MCF 10A (cell line): ENCODE results near the gene OSTM1. TPM values are rescaled to one million over a fixed set of nuclear protein-coding genes. Genes with fewer than 3 reads are reported as not detected.

Experiments
- BruUV-seq: library from RNA; stranded (reverse); fragments of 400-500 nt; replicated peaks from 2 replicates; lab custom pipeline; 2021; lab: Mats Ljungman, UMichigan
- CTCF ChIA-PET: fragments of 300-600 bp; sonication (Branson Sonifier 250); formaldehyde crosslinking; extraction: SDS; loops from one replicate; lab custom pipeline; 2021; ENCODE audit warnings: antibody characterized with exemption, inconsistent platforms; lab: Yijun Ruan, JAX
- POLR2A ChIA-PET: fragments of 300-600, 350-650 bp; sonication (Branson Sonifier 250); formaldehyde crosslinking; extraction: SDS; loops from one replicate; lab custom pipeline; 2020; ENCODE audit warnings: antibody characterized with exemption, inconsistent platforms; lab: Yijun Ruan, JAX
- DNase-seq: peaks from one replicate; pipeline ENCODE4 v3.0.0-alpha.2; 2018; ENCODE audit not compliant: unreplicated experiment
- H3K27ac Mint-ChIP-seq: one replicate; pipeline ENCODE4 v1.8.0; 2022; ENCODE audit warnings: mild to moderate bottlenecking, low read depth, mixed read lengths; ENCODE audit not compliant: unreplicated experiment
- H3K27me3 Mint-ChIP-seq: one replicate; pipeline ENCODE4 v1.8.0; 2022; ENCODE audit warnings: mixed read lengths; ENCODE audit not compliant: insufficient read depth, unreplicated experiment
- H3K36me3 Mint-ChIP-seq: one replicate; pipeline ENCODE4 v1.8.0; 2022; ENCODE audit warnings: mild to moderate bottlenecking, moderate library complexity, mixed read lengths; ENCODE audit not compliant: insufficient read depth, unreplicated experiment
- H3K4me1 Mint-ChIP-seq: one replicate; pipeline ENCODE4 v1.8.0; 2022; ENCODE audit warnings: mixed read lengths; ENCODE audit not compliant: insufficient read depth, unreplicated experiment
- H3K4me3 Mint-ChIP-seq: one replicate; pipeline ENCODE4 v1.8.0; 2022; ENCODE audit warnings: mild to moderate bottlenecking, moderate library complexity, mixed read lengths; ENCODE audit not compliant: unreplicated experiment
- H3K9me3 Mint-ChIP-seq: one replicate; pipeline ENCODE4 v1.8.0; 2022; ENCODE audit warnings: mixed read lengths; ENCODE audit not compliant: unreplicated experiment
- intact Hi-C: fragments of 100-400 bp; cut with micrococcal nuclease; formaldehyde crosslinking; loops from 2 replicates; pipeline ENCODE4 v1.14.1; 2022
- total RNA-seq: library from RNA; stranded (reverse); gene quantifications from 2 replicates; pipeline ENCODE4 v1.2.3, GENCODE V29; 2022
- TF ChIP-seq, protein P1 (sequence below): fragments of 200-600 bp; IDR thresholded peaks from one replicate; pipeline ENCODE4 v1.8.0; 2022; ENCODE audit warnings: antibody characterized with exemption, mild to moderate bottlenecking; ENCODE audit not compliant: unreplicated experiment

Gene OSTM1
- total RNA-seq, 1 experiment from 2014 or later, result 35.5 TPM

DNA sequence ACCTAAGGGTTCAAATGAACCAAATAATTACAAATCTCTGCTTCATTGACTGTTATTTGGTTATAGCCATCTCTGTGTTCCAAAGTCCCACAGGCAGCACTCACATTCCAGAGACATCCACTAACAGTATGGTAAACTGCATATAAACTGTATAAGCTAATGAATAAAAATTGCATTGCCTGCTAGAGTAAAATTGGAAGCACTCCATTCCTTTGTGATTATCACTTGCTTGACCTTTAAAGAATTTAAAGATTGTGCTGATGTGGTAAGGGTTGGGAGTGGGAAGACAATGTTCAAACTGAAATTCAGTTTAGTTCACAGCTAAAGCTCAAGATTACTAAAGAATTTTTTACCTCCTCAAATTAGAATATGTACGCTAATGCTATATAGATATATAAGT lies 31.0 kb upstream of the OSTM1 start:
- TF ChIP-seq, protein P1, sequence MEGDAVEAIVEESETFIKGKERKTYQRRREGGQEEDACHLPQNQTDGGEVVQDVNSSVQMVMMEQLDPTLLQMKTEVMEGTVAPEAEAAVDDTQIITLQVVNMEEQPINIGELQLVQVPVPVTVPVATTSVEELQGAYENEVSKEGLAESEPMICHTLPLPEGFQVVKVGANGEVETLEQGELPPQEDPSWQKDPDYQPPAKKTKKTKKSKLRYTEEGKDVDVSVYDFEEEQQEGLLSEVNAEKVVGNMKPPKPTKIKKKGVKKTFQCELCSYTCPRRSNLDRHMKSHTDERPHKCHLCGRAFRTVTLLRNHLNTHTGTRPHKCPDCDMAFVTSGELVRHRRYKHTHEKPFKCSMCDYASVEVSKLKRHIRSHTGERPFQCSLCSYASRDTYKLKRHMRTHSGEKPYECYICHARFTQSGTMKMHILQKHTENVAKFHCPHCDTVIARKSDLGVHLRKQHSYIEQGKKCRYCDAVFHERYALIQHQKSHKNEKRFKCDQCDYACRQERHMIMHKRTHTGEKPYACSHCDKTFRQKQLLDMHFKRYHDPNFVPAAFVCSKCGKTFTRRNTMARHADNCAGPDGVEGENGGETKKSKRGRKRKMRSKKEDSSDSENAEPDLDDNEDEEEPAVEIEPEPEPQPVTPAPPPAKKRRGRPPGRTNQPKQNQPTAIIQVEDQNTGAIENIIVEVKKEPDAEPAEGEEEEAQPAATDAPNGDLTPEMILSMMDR, result no peak
- POLR2A ChIA-PET, result interaction anchor here (0.9 kb wide), 1 partner anchor 9 kb away, joined by 3 read pairs; no protein-coding TSS in a partner anchor
- no peaks in the 10 kb centered on the region for H3K36me3 Mint-ChIP-seq
- no peaks in the 10 kb centered on the region for H3K9me3 Mint-ChIP-seq
- H3K4me3 Mint-ChIP-seq, result no peak overlapping the region
- no peak overlapping the region for H3K27ac Mint-ChIP-seq
- H3K27me3 Mint-ChIP-seq, result no peaks in the 10 kb centered on the region
- BruUV-seq, result no TSS peak
- intact Hi-C loops, result no loop called here
- H3K4me1 Mint-ChIP-seq, result peaks cover 5% of the 10 kb centered on the region
- CTCF ChIA-PET, result interaction anchor here (0.5 kb wide), 1 partner anchor 278 kb away, joined by 7 read pairs; no protein-coding TSS in a partner anchor
- no peak for DNase-seq

DNA sequence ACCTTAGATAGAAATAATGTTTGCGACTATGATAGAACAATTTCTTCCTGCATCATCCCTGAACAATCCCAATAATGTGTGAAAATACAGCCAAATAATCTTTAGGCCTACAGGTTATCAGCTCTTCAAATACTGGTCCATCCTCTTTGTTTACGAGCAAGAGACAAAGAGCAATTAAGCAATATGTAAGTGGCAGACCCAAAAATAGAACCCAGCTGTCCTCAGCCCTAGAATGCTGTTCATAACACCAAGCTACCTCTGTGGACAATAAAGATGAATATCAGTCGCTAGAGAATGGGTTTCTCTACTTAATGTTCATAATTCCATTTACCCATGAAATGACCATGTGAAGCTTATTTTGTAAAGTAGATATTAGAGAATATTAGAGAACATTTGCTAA lies 28.4 kb upstream of the OSTM1 start:
- no peaks in the 10 kb centered on the region for H3K4me1 Mint-ChIP-seq
- no peak for DNase-seq
- no peaks in the 10 kb centered on the region for H3K9me3 Mint-ChIP-seq
- H3K4me3 Mint-ChIP-seq, result no peak overlapping the region
- no peak overlapping the region for H3K27ac Mint-ChIP-seq
- POLR2A ChIA-PET, result no interaction called here
- CTCF ChIA-PET, result interaction anchor here (0.6 to 1.4 kb wide), 4 partner anchors 10 to 380 kb away, joined by 3 to 4 read pairs (median 3); no protein-coding TSS in a partner anchor
- H3K27me3 Mint-ChIP-seq, result no peaks in the 10 kb centered on the region
- intact Hi-C loops, result no loop called here
- no TSS peak for BruUV-seq
- TF ChIP-seq, protein P1, result no peak
- H3K36me3 Mint-ChIP-seq, result no peaks in the 10 kb centered on the region

DNA sequence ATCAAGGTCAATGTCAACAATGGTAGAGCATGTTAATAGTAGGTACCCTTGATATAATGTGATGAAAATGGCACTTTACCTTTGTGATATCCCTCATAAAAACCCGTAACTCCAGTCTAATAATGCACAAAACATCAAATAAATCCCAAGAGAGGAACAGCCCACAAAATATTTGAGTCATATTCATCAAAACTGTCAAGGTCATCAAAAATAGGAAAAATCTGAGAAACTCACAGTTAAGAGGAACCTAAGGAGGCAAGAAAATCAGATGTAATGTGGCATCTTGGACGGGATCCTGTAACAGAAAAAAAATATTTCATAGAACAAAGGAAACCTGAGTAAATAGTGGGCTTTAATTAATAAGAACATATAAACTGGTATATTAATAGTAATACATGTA lies 25.5 kb upstream of the OSTM1 start:
- ChIA-PET CTCF (interaction anchor here (0.6 kb wide), 1 partner anchor 97 kb away, joined by 4 read pairs; no protein-coding TSS in a partner anchor), POLR2A (no interaction called here)
- H3K27ac Mint-ChIP-seq, result no peak overlapping the region
- no peaks in the 10 kb centered on the region for H3K9me3 Mint-ChIP-seq
- H3K27me3 Mint-ChIP-seq, result no peaks in the 10 kb centered on the region
- H3K36me3 Mint-ChIP-seq, result no peaks in the 10 kb centered on the region
- BruUV-seq, result no TSS peak
- no peak for DNase-seq
- H3K4me3 Mint-ChIP-seq, result no peak overlapping the region
- no peaks in the 10 kb centered on the region for H3K4me1 Mint-ChIP-seq
- intact Hi-C loops, result no loop called here
- TF ChIP-seq, protein P1, result no peak

DNA sequence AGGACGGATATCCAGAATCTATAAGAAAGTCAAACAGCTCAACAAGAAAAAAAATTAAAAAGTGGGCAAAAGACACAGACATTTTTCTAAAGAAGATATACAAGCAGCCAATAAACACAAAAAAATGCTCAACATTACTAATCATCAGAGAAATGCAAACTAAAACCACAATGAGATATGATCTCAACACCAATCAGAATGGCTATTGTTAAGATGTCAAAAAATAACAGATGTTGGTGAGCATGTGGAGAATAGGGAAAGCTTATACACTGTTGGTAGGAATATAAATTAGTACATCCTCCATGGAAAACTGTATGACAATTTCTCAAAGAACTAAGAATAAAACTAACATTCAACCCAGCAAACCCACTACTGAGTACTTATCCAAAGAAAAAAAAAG lies 23.3 kb upstream of the OSTM1 start:
- CTCF ChIA-PET, result no interaction called here

More for the DNA sequence above, 23.3 kb upstream of the OSTM1 start:
- intact Hi-C loops, result no loop called here
- Mint-ChIP-seq H3K36me3 (no peaks in the 10 kb centered on the region), H3K9me3 (no peaks in the 10 kb centered on the region), H3K27ac (no peak overlapping the region), H3K4me1 (no peaks in the 10 kb centered on the region), H3K4me3 (no peak overlapping the region), H3K27me3 (no peaks in the 10 kb centered on the region)
- DNase-seq, result no peak
- POLR2A ChIA-PET, result interaction anchor here (0.6 to 0.9 kb wide), 3 partner anchors 16 to 568 kb away, joined by 3 to 5 read pairs (median 3); no protein-coding TSS in a partner anchor
- TF ChIP-seq, protein P1, result no peak
- no TSS peak for BruUV-seq
